C4-2B (cell line): ENCODE measurements around the gene CDHR5.

Experiments
- CTCF ChIP-seq: fragments of 450-650 bp; conservative IDR thresholded peaks from 2 replicates; pipeline ENCODE4 v1.5.1; 2017; ENCODE audit warnings: mild to moderate bottlenecking
- ZFX ChIP-seq: fragments of 450-650 bp; IDR thresholded peaks from 2 replicates; pipeline ENCODE4 v1.6.1; 2017

GRCh38 chr11:601573-602245 is 23.0 kb downstream of the CDHR5 start:
- TF ChIP-seq CTCF (no peak), ZFX (no peak)
